ENCODE data around the gene LYSMD2. TPM values are rescaled to one million over a fixed set of nuclear protein-coding genes. Genes with fewer than 3 reads are reported as not detected.

LYSMD2 gene
- total RNA-seq, 2 donors from 2014 or later: 7.6 to 8.5 TPM

DNA sequence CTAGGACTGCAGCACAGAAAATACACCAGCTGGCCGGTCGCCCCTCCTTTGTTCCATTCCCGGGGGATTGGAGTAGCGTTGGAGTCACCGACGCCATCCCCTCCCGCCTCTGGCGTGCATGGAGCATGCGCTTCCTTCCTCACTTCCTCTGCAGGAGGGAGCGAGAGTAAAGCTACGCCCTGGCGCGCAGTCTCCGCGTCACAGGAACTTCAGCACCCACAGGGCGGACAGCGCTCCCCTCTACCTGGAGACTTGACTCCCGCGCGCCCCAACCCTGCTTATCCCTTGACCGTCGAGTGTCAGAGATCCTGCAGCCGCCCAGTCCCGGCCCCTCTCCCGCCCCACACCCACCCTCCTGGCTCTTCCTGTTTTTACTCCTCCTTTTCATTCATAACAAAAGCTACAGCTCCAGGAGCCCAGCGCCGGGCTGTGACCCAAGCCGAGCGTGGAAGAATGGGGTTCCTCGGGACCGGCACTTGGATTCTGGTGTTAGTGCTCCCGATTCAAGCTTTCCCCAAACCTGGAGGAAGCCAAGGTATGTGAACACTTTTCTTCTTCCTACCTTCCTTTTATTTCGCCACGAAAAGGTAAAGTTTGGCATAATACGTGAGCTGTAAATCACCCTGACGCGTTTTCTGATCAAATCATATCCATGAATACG lies 56.0 kb downstream of the LYSMD2 start, which contains the start of gene SCG3:
TSS of gene SCG3 (plus strand) at position 201 of the 661 bp plus-strand sequence. CDS start at position 454, 253 bp downstream.
- H3K4me1 ChIP-seq: peaks cover 0 to 7% of the 10 kb centered on the region in 2 donors
- TF ChIP-seq CTCF (IDR thresholded peaks at IDR 0.05): no peak
- no peak within 1 kb of the TSS for H3K4me3 ChIP-seq
- H3K9me3 ChIP-seq: no peaks in the 10 kb centered on the region
- no peaks in the 10 kb centered on the region for H3K27me3 ChIP-seq
- DNase-seq (ENCODE audit: low spot score): no peak
- H3K27ac ChIP-seq: no peak within 1 kb of the TSS
- H3K36me3 ChIP-seq: no peaks in the 10 kb centered on the region

- H3K27me3 ChIP-seq: no peaks in the 10 kb centered on the region
These were observed 57.1 kb downstream of the LYSMD2 start for GRCh38 chr15:51680321-51680720.

DNA sequence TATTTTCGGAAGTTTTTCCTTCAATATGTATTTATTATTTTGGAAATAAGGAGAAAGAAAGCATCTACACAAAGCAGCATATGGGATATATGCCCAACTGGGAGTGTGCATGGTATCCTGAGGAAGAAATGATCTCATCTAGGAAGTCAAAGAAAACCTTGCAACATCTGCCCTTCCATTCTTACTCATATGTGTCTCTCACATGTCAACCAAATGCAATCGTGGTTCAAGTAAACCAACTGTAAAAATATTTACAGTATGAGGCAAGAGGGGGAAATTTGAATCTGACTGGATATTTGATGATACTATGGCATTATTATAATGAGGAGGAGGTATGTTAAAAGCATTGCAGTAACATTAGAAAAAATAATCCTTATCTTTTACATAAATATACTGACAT lies 59.4 kb downstream of the LYSMD2 start:
- H3K9me3 ChIP-seq: no peaks in the 10 kb centered on the region
- H3K27me3 ChIP-seq: no peaks in the 10 kb centered on the region

More at GRCh38 chr15:51680321-51680720, 57.1 kb downstream of the LYSMD2 start:
- DNase-seq (ENCODE audit: low spot score): no peak
- Histone ChIP-seq H3K4me1 (peaks cover 0 to 7% of the 10 kb centered on the region in 2 donors), H3K9me3 (no peaks in the 10 kb centered on the region), H3K4me3 (no peak overlapping the region), H3K36me3 (no peaks in the 10 kb centered on the region), H3K27ac (no peak overlapping the region)
- no peak for TF ChIP-seq CTCF (IDR thresholded peaks at IDR 0.05)

DNA sequence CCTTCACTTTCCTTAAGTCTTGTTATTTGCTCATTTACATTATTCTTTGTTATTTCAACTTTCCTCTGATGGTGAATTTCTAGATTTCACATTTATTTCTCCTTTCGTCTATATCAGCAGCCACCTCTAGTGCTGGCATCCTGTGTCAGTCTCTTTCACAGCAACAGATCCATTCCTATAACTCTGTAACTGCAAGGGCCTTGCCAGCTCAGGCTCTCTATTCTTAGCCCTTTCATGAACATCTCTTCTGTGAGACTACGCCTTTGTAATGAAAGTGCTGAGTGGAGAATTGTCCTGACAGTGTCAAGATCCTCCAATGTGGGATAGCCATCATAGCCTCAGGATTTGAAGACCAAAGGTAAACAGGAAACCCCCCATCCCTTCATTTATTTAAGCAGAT lies 60.0 kb downstream of the LYSMD2 start:
- H3K4me1 ChIP-seq: peaks cover 0 to 7% of the 10 kb centered on the region in 2 donors
- no peak for DNase-seq (ENCODE audit: low spot score)
- no peak overlapping the region for H3K27ac ChIP-seq
- H3K4me3 ChIP-seq: no peak overlapping the region
- TF ChIP-seq CTCF (IDR thresholded peaks at IDR 0.05): no peak
- H3K36me3 ChIP-seq: no peaks in the 10 kb centered on the region
- no peaks in the 10 kb centered on the region for H3K9me3 ChIP-seq
- H3K27me3 ChIP-seq: no peaks in the 10 kb centered on the region

More for the DNA sequence above, 59.4 kb downstream of the LYSMD2 start:
- no peak overlapping the region for H3K4me3 ChIP-seq
- H3K36me3 ChIP-seq: no peaks in the 10 kb centered on the region
- peaks cover 0 to 7% of the 10 kb centered on the region in 2 donors for H3K4me1 ChIP-seq
- no peak overlapping the region for H3K27ac ChIP-seq
- TF ChIP-seq CTCF (IDR thresholded peaks at IDR 0.05): no peak
- no peak for DNase-seq (ENCODE audit: low spot score)

DNA sequence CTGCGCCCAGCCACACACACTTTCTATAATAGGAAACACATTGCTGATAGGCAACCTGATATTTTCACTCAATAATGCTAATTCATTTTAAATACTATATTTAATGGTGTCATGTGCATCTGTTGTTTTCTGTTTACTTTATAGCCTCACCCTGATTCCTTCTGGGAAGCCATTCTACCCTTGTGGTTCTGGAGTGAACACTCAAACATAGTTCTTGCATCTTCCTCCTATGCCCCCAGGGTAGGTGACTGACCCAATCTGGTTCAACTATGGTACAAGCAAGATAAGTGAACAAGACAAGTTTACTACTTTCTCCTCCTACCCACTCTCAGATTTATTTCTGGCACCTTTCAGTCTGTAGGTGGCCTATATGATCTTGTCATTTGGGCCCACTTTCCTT lies 60.4 kb downstream of the LYSMD2 start:
- TF ChIP-seq CTCF (IDR thresholded peaks at IDR 0.05): no peak
- H3K4me1 ChIP-seq: peaks cover 0 to 7% of the 10 kb centered on the region in 2 donors
- H3K27me3 ChIP-seq: no peaks in the 10 kb centered on the region
- no peak for DNase-seq (ENCODE audit: low spot score)
- H3K27ac ChIP-seq: no peak overlapping the region
- H3K9me3 ChIP-seq: no peaks in the 10 kb centered on the region
- H3K4me3 ChIP-seq: no peak overlapping the region
- H3K36me3 ChIP-seq: no peaks in the 10 kb centered on the region

- H3K4me3 ChIP-seq: no peak overlapping the region
- H3K27ac ChIP-seq: no peak overlapping the region
- no peak for TF ChIP-seq CTCF (IDR thresholded peaks at IDR 0.05)
- H3K27me3 ChIP-seq: no peaks in the 10 kb centered on the region
- H3K9me3 ChIP-seq: no peaks in the 10 kb centered on the region
- no peaks in the 10 kb centered on the region for H3K4me1 ChIP-seq
- DNase-seq (ENCODE audit: low spot score): no peak
- H3K36me3 ChIP-seq: no peaks in the 10 kb centered on the region
These were observed 62.2 kb downstream of the LYSMD2 start for GRCh38 chr15:51675234-51675633.

Measured in right atrium auricular region (tissue), 2 donors.